ENCODE results near the gene TBC1D1.

The TBC1D1 gene

DNA sequence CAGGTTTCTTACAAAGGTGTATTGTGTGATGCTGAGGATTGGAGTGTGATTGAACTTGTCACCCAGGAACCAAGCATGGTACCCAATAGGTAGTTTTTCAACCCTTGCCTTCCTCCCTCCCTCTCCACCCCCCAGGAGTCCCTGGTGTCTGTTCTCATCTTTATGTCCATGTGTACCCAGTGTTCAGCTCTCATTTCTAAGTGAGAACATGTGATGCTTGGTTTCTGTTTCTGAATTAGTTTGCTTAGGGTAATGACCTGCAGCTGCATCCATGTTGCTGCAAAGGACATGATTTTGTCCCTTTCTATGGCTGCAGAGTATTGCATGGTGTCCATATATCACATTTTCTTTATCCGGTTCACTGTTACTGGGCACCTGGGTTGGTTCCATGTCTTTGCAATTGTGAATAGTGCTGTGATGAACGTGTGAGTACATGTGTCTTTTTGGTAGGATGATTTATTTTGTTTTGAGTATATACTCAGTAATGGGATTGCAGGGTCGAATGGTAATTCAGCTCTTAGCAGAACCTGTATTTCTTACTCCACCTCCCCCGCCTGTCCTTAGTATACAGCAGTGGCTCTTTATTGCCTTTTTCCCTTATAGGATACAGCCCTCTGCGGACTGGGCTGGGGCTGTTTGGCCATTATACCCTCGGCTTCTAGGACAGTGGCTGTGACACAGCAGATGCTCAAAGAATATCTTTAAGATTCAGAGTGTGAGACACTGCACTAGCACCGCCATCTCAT is 214.8 kb downstream of the TBC1D1 start:
- DNase-seq = no peak

DNA sequence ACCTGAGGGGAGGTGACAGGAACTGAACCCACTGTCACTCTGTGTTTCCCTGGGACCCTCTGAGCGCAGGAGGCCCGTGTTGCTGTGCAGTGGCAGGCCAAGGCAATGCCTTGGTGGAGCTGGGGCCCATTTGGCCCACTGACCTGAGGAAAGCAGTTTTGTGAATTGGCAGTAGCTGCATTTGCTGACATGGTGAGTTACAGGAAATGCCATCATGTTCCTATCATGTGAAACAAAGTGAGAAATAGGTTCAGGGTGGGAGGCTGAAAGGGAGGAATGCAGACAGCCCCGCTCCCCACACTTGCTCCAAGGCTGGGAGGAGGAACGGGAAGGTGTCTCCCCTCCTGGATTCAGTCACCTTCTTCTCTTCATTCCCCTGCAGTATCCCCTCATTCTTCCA is 215.4 kb downstream of the TBC1D1 start:
- DNase-seq = no peak

DNA sequence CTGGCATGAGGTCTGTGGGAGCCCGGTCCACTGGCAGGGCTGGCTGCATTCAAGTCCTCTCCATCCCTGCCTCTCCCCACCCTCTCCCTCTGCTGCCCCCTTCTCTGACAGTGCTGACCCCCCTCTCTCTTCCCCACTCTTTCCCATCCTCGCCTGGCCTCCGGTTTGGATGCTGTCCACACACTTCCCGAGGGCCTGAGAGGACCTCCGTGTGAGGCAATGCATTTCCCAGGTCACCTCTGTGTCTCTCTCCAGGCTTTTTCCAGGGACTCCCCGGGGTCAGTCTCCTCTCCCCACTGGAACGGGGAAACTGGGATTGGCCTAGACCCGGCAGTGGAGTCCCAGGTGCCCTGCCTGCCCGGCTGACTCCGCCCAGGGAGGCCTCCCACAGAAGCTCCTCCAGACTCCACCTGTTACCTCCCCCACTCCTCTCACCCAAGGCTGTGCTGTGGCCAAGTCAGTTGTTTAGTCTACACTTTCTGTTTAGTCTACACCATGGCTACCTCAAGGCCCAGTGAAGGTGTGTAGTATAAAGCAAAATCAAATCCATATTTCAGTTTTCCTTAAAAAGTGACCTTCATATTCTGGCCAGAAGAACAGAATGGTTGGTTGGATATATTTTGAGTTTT is 216.1 kb downstream of the TBC1D1 start:
- no peak for DNase-seq

DNA sequence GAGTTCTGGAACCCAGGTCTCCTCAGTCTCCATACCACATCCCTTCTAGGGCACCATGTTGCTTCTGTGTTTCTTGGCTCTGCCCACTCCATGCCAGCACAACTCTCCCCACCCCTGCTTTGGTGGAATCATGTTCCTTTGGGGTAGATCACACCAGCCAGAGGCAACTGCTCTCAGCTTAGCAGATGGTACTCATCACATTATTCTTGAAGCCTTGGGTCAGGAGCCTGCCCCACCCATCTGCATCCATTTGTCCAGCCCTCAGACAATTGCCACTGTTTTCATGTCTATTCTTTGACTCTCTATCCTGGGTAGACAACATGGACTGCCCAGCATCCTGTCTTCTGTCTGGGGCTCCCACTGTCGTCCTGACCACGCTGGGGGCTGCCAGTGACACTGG is 216.9 kb downstream of the TBC1D1 start:
- no peak for DNase-seq

DNA sequence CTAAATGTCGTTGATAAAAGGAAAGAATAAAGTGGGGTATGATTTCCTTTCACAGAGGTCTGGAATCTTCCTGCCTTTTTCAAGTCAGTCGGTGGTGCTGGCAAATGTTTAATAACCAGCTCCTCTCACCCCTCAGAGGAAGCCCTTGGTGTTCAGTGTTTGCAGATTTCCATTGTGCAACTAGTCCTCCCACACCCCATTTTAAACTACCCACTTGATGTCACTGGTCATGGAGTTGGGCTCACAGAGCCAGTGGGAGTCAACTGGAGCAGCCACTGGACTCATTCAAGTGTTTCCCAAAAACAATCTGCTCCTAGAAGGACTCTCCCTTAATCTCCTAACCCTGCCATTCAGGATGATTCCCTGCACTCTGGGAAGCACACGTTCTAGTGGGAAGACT is 218.5 kb downstream of the TBC1D1 start:
- peak; percentile 47 to 71 for DNase-seq

DNA sequence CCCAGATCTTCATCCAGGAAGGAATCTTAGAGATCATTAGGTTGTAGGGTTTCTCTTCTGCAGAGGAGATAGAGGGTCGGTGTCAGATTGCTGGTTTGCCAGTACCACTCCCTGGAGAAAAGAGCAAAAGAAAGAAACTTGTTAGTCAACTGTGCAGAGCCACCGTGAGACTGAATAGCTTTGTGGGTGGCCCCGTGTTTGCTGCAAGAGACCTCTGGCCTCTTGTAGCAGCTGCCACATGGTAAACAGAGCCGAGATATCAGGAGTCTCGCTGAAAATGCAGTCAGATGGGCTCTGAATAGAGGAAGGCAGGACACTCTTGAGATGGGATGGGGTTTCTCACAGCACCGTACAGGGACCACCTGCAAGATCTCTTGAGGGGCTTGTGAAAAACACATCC is 219.0 kb downstream of the TBC1D1 start:
- DNase-seq = no peak

DNA sequence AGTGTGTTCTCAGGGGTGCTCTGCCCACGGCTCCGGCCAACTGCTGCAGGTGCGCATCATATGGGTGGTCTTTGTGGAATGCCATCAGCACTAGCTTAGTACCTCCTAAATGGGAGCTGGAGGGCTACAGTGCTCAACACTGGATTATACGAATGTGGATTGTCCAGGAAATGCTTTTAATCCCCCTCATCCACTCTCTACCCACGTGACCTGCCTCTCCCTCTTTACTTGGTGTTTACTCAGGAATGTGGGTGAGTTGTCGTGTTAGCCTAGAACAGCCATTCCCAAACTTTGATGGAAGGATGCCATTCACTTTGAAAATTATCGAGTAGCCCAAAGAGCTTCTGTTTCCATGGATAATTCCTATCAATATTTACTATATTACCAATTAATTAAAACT is 220.1 kb downstream of the TBC1D1 start:
- no peak for DNase-seq

DNA sequence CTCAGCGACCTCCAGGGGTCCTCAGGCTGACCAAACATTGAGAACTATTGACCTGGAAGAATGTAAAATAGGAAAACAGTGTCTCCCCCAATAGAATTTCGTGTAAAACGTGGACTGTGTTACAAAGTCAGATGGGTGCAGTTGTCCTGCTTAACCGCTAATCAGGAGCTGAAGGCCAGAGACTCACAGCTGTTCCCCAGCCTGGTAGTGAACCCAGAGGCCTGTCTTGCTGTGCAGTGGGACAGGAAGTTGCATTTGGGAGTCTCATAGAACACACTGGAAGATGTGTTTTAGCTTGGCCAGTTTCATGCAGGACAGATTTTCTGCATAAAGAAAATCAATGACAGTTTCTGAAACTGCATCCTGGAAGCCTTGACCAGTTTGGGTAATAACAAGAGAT is 220.8 kb downstream of the TBC1D1 start:
- DNase-seq = no peak

DNA sequence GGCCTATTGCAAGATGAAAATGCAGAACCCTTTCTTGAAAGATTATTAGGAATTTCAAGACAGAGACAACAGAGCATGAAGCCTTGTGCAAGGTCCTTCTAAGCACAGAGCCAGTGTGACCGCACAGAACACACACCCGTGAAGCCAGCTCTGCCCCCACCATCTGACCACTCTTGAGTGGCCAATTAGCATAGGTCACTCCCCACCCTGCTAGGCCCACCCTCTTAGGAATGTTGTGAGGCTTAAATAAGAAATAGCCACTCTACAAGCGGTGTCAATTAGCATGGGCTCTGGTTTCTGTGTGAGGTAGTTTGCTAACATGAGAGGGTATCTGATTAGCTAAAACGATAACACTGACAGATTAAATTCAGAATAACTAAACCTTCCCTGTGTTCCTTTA is 222.2 kb downstream of the TBC1D1 start:
- no peak for DNase-seq

DNA sequence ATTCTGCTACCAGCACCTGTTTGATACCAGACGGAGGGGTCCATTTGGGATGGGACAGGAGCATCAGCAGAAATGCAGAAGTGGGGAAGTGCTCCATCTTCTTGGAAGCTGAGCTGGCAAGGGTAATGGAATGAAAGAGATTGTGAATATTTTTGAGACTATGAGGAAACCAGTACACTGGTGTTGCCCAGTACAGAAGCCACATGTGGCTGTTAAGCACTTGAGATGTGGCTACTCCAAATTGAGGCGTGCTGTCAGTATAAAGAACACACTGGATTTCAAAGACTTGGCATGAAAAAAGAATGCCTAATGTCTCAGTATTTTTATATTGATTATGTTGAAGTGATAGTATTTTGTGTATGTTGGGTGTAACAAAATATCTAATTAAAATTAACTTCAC is 222.7 kb downstream of the TBC1D1 start:
- DNase-seq = no peak

DNA sequence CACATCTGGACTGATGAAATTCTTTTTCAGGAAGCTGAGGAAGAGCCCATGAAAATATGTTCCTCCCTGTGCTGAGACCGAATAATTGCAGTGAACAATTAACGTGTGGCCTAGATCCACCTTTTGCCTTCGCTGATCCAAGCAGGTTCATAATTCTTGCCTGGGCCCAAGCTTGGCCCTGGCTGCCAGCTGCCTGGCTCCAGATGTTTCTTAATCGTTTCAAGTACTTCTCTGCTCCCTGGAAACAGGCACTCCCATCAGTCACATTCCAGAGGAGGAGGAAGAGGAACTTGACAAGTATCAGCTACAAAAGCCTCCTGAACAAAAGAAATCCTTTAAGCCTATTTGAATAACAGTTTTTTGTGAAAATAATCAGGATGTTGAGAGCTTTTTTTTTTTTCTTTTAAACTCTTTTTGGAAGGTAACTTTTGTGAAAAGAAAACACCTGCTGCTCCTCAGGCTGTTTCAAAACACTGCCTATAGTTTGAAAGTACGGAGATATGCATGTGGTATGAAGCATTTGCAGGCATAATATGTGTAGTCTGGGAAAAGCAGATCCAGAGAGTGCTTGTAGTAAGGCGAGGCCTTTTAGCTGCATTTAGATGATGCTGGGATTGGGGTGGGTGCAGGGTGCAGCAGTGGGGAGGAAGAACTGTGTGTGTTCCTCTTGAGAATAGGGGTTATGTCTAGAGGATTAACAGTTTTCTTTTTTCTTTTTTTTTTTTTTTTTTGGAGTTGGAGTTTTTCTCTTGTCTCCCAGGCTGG is 223.7 kb downstream of the TBC1D1 start:
- DNase-seq = peak; percentile 20 to 43

DNA sequence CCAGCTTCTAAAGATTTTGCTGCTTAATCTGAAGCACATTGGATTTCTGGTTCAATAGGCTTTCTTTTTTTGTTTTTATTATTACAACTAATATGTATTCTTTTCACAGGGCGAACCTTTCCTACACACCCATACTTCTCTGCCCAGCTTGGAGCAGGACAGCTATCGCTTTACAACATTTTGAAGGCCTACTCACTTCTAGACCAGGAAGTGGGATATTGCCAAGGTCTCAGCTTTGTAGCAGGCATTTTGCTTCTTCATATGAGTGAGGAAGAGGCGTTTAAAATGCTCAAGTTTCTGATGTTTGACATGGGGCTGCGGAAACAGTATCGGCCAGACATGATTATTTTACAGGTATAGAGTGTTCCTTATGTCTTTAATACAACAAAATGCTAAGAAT is 224.7 kb downstream of the TBC1D1 start:
- DNase-seq = no peak

DNA sequence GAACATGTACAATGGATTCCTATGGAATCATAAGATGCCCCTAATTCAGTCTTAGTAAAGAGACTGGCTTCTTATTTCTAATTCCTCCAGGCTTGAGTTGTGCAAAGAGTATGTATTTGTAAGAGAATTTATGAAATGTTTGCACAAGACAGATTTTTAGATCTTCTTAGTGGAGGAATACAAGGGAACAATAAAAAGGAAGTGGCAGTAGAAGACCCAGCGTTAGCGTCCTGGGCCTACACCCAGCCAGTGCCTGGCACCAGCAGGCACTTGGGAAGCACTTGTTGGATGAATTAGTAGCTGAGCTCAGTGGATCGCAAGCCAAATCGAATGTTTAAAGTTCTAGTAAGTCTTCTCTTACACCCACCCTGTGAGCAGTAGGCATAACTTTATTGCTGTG is 226.7 kb downstream of the TBC1D1 start:
- peak; percentile 57 to 89 for DNase-seq

DNA sequence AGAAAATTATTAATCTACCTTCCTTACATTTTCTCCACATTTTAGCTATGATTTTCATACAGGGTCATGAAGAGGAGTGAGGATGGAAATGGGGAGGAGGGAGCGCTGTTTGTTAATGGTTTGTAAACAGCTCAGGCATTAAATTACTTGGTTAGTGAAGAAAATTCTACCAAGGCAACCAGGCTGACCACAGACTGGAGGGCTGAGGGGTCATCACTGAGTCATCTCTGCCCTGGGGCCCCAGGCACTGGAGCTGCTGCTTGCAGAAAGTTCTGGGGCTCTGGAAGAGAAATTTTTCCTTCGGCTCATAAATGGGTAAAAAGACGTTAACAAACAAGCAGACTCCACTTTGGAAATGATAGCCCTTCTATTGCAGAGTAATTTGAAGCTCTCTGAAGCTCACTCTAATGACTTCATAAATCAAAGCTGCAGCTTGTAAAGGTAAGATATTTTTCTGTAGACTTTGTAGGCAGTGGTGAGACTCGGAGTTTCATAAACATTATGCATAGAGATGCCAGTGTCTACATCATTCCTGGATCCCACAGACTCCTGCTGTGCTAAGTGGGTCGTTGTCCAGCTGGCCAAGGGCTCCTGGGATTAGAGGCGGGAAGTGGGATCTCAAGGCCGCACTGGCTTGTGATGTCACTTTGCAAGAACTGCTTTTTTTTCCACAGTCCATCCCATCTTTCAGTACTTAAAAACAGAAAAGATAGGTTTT is 228.9 kb downstream of the TBC1D1 start:
- DNase-seq = no peak

DNA sequence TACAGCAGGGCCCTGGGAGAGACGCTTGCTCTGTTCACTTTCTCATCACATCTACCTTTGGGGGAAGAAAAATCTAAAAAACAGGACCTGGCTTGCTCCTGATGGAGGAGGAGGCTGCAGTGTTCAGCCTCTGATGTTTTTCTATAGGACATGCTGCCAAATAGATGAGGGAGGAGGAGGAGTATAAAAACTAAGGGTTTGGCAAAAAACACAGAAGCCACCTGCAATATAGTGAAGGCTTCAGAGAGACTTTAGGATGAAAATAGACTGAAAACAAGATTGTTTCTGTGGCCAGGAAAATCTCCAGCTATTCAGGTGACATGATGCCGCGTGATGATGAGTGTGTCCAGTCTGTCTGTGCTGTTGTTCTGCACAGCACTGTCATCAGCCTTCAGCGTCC is 229.9 kb downstream of the TBC1D1 start:
- no peak for DNase-seq

DNA sequence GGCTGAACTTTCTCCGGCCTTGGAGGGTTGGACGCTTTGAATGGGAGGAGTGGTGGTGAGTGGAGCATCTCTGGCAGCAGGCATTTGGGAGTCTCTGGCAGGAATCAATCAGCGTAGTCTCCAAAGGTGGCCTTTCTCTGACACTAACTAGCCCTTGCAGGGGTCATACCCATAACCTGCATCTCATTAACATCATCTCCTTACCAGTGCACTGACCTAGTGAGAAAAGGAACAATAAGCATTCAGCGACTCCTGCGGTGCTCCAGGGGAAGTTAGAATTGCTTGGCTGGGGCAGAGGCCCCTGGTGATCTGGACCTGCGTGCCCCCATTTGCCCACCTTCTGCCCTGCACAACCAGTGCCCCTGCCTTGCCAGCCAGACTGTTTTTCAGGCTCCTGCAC is 231.2 kb downstream of the TBC1D1 start:
- DNase-seq = no peak

DNA sequence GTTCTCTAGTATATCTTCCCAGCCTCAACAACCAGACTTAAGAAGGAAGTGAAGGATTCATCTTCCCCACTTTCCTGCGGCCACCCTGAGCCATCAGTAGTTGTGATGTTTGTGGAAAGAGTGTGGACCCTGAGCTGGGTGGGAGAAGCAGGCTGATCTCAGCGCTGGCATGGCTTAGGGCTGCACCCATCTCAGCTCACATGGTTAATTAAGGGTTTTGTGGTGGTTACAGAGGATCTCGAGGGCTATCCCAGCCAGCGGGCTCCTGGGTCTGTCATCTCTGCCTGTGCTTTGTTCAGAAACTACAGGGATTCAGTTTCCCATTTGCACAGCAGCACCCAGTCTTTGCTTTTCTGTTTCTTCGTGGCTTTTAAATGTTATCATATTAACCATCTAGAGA is 232.7 kb downstream of the TBC1D1 start:
- no peak for DNase-seq

DNA sequence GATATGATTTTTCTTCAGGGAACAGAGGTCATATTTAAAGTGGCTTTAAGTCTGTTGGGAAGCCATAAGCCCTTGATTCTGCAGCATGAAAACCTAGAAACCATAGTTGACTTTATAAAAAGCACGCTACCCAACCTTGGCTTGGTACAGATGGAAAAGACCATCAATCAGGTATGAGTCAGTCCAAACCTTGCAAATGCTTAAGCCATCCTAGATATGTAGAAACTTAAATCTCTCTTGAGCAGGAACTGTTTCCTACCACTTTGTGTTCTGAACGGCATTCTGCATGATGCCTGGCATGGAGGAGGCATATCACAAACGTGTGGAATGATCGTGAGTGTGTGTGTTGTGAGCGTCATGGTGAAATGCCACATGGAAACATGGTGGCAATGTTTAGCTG is 234.1 kb downstream of the TBC1D1 start:
- no peak for DNase-seq

DNA sequence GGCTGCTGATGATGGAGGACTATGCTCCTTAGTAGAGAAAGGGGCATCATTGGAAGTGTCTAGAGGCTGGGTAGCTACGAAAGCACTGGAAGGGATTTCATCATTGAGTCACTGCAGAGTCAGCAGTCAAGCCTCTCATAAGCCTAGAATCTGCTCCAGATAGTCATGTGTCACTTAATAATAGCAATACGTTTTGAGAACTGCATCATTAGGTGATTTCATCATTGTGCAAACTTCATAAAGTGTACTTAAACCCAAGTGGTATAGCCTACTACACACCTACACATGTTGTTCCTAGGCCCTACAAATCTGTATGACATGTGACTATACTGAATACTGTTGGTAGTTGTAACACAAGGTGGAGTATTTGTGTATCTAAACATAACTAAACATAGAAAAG is 234.9 kb downstream of the TBC1D1 start:
- peak; percentile 64 to 74 for DNase-seq

DNA sequence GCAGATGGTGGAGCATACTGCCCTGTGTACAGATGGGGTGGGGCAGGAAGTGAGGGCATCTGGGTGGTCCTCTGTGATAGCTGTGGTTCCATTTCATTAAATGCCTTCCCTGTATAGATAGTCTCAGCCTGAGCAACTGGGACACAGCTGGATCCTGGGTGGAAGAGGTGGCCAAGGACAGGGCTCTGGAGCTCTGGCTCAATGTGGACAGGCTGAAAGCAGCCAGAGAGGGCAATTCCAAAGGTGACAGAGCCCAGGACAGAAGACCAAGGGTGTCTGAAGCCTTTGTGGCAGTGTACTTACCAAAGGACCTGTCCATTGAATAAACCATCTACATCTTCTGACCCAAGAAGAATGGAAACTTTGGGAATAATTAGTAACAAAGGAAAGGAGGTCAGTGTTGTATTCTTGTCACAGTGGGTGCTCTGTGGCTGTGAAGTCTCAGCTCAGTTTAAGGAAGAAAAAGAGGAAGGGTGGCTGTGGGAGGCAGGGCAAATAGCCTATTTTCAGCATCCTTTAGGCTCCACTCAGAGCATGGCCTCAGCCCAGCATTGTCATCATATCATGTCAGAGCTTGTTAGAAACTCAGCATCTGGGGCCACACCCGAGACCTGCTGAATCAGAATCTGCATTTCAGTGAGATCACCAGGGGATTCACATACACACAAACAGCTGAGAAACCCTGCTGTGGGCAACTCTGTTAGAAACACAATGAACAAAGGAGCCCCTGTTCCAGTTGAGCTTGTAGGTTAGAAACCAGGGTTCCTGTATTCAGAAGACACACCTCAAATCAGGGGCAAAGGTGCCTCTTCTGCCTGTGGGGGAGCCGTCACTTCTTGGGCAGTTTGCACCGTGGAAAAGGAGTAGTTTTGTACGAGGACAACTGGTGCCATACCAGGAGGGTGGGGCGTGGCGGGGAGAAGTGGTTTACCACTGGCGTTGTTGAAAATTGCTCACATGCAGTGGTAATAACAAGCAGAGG is 237.9 kb downstream of the TBC1D1 start:
- peak; percentile 49 to 53 for DNase-seq

DNA sequence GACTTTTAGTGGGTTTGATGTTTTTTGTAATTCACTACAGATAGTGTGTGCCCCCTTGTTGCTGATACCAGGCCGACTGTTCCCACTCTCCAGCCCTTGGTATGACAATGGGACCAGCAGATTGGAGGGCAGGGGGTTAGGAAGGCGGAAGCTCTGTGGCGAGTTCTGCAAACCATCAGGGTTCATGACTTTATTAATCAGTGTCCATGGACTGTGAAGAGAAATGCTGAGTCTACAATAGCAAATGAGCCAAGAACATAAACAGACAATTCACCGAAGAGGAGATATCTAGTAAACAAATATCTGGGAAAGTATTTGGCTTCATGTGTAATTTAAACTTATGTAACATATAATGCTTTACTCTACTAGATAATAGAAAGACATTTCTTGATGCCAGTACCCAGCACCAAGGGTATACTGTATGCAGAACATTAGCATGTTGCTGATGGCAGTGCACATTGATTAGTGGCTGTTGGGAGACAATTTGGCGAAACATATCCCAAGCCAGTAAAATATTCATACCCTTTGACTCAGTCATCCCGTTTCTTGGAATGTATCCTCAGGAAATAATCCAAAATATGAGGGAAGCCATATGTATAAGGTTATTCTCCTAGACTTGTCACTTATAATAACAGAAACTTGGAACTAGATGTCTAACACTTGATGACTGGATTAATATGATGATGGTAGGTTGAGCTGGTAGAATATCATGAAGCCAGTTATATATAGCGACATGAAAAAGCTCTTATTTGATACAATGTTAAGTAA is 238.8 kb downstream of the TBC1D1 start:
- no peak for DNase-seq

Data from inflammatory macrophage (primary cell).